CD14-positive monocyte (primary cell): Measurements from ENCODE around the gene TOMM20. TPM values are rescaled to one million over a fixed set of nuclear protein-coding genes. Genes with fewer than 3 reads are reported as not detected.

Experiments used
- DNase-seq, 3 donors: peaks; one replicate each; pipeline ENCODE4 v3.0.0-alpha.2; 2011 to 2022
- H2AFZ ChIP-seq: 2 replicates; pipeline ENCODE4 v1.6.0; 2012; ENCODE audit warnings: mild to moderate bottlenecking, low read depth, low read length, inconsistent platforms; ENCODE audit not compliant: insufficient read depth, poor library complexity, severe bottlenecking
- H3K27ac ChIP-seq, 2 donors: 1 replicate in 1 of 2; 2 replicates in 1 of 2; pipeline ENCODE4 v1.5.1; 2012 to 2013; ENCODE audit warnings: low read length in 2 of 2, control low read depth in 1 of 2, inconsistent platforms in 1 of 2, low read depth in 1 of 2, mild to moderate bottlenecking in 1 of 2
- H3K27me3 ChIP-seq, 2 donors: one replicate each; pipeline versions ENCODE4 v1.6.0 to v1.6.1; 2011 to 2013; ENCODE audit warnings: low read length in 2 of 2; ENCODE audit not compliant: control insufficient read depth in 2 of 2, insufficient read depth in 2 of 2
- H3K36me3 ChIP-seq, 2 donors: replicated peaks in 1 of 2; 1 replicate in 1 of 2; 2 replicates in 1 of 2; pipeline versions ENCODE4 v1.5.1 to v1.6.1; 2012 to 2013; ENCODE audit warnings: low read length in 2 of 2, control low read depth in 1 of 2, inconsistent platforms in 1 of 2, mild to moderate bottlenecking in 1 of 2; ENCODE audit not compliant: insufficient read depth in 2 of 2, control insufficient read depth in 1 of 2
- H3K4me1 ChIP-seq, 2 donors: 1 replicate in 1 of 2; 2 replicates in 1 of 2; pipeline versions ENCODE4 v1.5.1 to v1.6.1; 2012 to 2013; ENCODE audit warnings: low read length in 2 of 2, control low read depth in 1 of 2, inconsistent platforms in 1 of 2, mild to moderate bottlenecking in 1 of 2, moderate library complexity in 1 of 2; ENCODE audit not compliant: insufficient read depth in 2 of 2, control insufficient read depth in 1 of 2
- H3K4me2 ChIP-seq: replicated peaks from 2 replicates; pipeline ENCODE3; 2012; ENCODE audit warnings: low read length, moderate library complexity, mild to moderate bottlenecking; ENCODE audit not compliant: poor library complexity, severe bottlenecking; ENCODE audit errors: extremely low read depth
- H3K4me3 ChIP-seq, 3 experiments: fragments of 200-600 bp in 1 of 3; sonication (generic) in 1 of 3; replicated peaks in 1 of 3; 1 replicate in 2 of 3; 2 replicates in 1 of 3; pipeline ENCODE4 v1.5.1; 2011 to 2013; ENCODE audit warnings: low read length in 3 of 3, mild to moderate bottlenecking in 3 of 3, control low read depth in 2 of 3, low read depth in 2 of 3, inconsistent platforms in 1 of 3, moderate library complexity in 1 of 3
- H3K79me2 ChIP-seq: 2 replicates; pipeline ENCODE4 v1.6.0; 2012; ENCODE audit warnings: mild to moderate bottlenecking, control low read depth, inconsistent platforms, low read length, moderate library complexity; ENCODE audit not compliant: insufficient read depth
- H3K9ac ChIP-seq: 2 replicates; pipeline ENCODE4 v1.6.0; 2017; ENCODE audit warnings: low read length, mild to moderate bottlenecking; ENCODE audit not compliant: insufficient read depth, poor library complexity, severe bottlenecking
- H3K9me3 ChIP-seq, 2 donors: replicated peaks in 1 of 2; 1 replicate in 1 of 2; 2 replicates in 1 of 2; pipeline versions ENCODE4 v1.5.1 to v1.6.1; 2012 to 2013; ENCODE audit warnings: low read length in 2 of 2, control low read depth in 1 of 2; ENCODE audit not compliant: control insufficient read depth in 1 of 2, insufficient read depth in 1 of 2
- H4K20me1 ChIP-seq: 2 replicates; pipeline ENCODE4 v1.6.0; 2012; ENCODE audit warnings: mild to moderate bottlenecking, low read length, control low read depth, moderate library complexity; ENCODE audit not compliant: insufficient read depth
- H3K27ac Mint-ChIP-seq, 7 donors: one replicate each; pipeline ENCODE4 v1.8.0; 2020; ENCODE audit warnings: mild to moderate bottlenecking in 7 of 7, mixed read lengths in 7 of 7, moderate library complexity in 6 of 7, inconsistent platforms in 2 of 7
- H3K27me3 Mint-ChIP-seq, 3 donors: one replicate each; pipeline ENCODE4 v1.8.0; 2021 to 2022; ENCODE audit warnings: low read depth in 3 of 3, mild to moderate bottlenecking in 3 of 3, mixed read lengths in 3 of 3, moderate library complexity in 3 of 3, inconsistent platforms in 1 of 3
- H3K36me3 Mint-ChIP-seq, 2 donors: one replicate each; pipeline ENCODE4 v1.8.0; 2020; ENCODE audit warnings: mixed read lengths in 2 of 2, inconsistent platforms in 1 of 2, mild to moderate bottlenecking in 1 of 2
- H3K4me1 Mint-ChIP-seq: one replicate; pipeline ENCODE4 v1.8.0; 2020; ENCODE audit warnings: mild to moderate bottlenecking, mixed read lengths
- H3K4me3 Mint-ChIP-seq, 2 donors: one replicate each; pipeline ENCODE4 v1.8.0; 2020; ENCODE audit warnings: mild to moderate bottlenecking in 2 of 2, mixed read lengths in 2 of 2, moderate library complexity in 1 of 2
- H3K9me3 Mint-ChIP-seq, 7 donors: one replicate each; pipeline ENCODE4 v1.8.0; 2020 to 2022; ENCODE audit warnings: mixed read lengths in 7 of 7, mild to moderate bottlenecking in 6 of 7, moderate library complexity in 6 of 7, inconsistent platforms in 2 of 7
- WGBS: methylation state at CpG from one replicate; pipeline ENCODE4 v1.1.5; 2013; ENCODE audit warnings: missing lambda C conversion rate; ENCODE audit not compliant: insufficient coverage; 5-methylcytosine and 5-hydroxymethylcytosine counted together
- intact Hi-C, 2 donors: fragments of 100-400 bp; cut with micrococcal nuclease; formaldehyde crosslinking; loops; one replicate each; pipeline versions ENCODE4 v1.15.0 to v1.15.1; 2023
- polyA plus RNA-seq, 3 donors: library from polyadenylated mRNA; depleted of rRNA in 1 of 3; unstranded in 2 of 3; stranded (reverse) in 1 of 3; fragments of 300-500 nt in 2 of 3; fragments of >200 nt in 1 of 3; fragmentation: Illumina TruSeq in 2 of 3; gene quantifications; 1 replicate in 2 of 3; 2 replicates in 1 of 3; pipeline ENCODE4 v1.2.3, GENCODE V29; 2012 to 2021
- TF ChIP-seq, protein P1 (sequence below): fragments of 200-600 bp; IDR thresholded peaks from one replicate; pipeline ENCODE4 v1.8.0; 2022; ENCODE audit warnings: antibody characterized with exemption, mild to moderate bottlenecking

TOMM20 gene
- polyA plus RNA-seq, 3 donors = 26.5 to 34.8 (median 31.5) TPM

DNA sequence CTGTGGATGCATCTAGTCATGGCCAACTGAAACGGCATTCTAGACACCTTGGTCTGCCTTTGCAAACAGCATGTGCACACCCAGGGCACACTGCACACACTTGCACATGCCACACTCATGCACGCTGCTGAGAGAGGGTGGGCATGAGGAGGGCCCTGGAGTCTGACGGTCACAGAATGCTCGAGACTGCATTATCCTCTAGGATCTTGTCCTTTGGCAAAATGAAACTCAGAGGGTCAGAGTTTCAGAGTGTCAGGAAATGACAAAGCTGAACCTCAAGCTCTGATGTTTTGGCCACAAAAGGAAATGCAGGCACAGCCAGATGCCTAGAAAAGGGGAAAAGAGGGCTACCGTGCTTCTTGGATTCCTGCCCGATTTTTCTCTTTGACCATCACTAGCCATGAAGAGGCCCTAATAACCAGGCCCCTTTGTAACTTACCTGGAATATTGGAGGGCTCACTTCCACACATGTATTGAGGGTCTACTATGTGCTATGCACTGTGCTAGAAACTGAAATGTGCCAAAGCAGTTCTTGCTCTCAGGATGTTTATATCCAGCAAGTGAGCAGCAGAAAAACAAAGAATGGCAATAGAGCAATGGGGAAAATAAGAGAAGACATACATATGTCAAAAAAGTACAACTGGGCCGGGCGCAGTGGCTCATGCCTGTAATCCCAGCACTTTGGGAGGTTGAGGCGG lies 65.4 kb downstream of the TOMM20 start:
- H3K9me3 Mint-ChIP-seq = peaks cover 0 to 1% (median 0%) of the 10 kb centered on the region in 7 donors
- Histone ChIP-seq H3K79me2 (no peaks in the 10 kb centered on the region), H3K9me3 (no peaks in the 10 kb centered on the region), H2AFZ (peak overlapping the region; percentile 24), H3K27me3 (no peaks in the 10 kb centered on the region), H3K9ac (peak overlapping the region; percentile 19), H3K4me2 (peak overlapping the region; percentile 78), H3K27ac (peak overlapping the region; percentile 43 to 86), H3K4me1 (peaks cover 50 to 60% of the 10 kb centered on the region in 2 donors), H3K4me3 (peak overlapping the region in 2 of 3 experiments; percentile 16 to 68), H3K36me3 (no peaks in the 10 kb centered on the region), H4K20me1 (no peaks in the 10 kb centered on the region)
- intact Hi-C loops = no loop called here
- 22% methylated on average over 5 of the region's 9 CpGs for WGBS
- peak overlapping the region; percentile 81 to 95 (median 91) for H3K27ac Mint-ChIP-seq
- peaks cover 0 to 3% of the 10 kb centered on the region in 2 donors for H3K36me3 Mint-ChIP-seq
- H3K4me1 Mint-ChIP-seq = peaks cover 65% of the 10 kb centered on the region
- H3K4me3 Mint-ChIP-seq = peak overlapping the region; percentile 59 to 86
- DNase-seq = peak in 2 of 3 donors; percentile 70 to 72
- peaks cover 0 to 5% (median 2%) of the 10 kb centered on the region in 3 donors for H3K27me3 Mint-ChIP-seq
- TF ChIP-seq, protein P1, sequence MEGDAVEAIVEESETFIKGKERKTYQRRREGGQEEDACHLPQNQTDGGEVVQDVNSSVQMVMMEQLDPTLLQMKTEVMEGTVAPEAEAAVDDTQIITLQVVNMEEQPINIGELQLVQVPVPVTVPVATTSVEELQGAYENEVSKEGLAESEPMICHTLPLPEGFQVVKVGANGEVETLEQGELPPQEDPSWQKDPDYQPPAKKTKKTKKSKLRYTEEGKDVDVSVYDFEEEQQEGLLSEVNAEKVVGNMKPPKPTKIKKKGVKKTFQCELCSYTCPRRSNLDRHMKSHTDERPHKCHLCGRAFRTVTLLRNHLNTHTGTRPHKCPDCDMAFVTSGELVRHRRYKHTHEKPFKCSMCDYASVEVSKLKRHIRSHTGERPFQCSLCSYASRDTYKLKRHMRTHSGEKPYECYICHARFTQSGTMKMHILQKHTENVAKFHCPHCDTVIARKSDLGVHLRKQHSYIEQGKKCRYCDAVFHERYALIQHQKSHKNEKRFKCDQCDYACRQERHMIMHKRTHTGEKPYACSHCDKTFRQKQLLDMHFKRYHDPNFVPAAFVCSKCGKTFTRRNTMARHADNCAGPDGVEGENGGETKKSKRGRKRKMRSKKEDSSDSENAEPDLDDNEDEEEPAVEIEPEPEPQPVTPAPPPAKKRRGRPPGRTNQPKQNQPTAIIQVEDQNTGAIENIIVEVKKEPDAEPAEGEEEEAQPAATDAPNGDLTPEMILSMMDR = no peak

DNA sequence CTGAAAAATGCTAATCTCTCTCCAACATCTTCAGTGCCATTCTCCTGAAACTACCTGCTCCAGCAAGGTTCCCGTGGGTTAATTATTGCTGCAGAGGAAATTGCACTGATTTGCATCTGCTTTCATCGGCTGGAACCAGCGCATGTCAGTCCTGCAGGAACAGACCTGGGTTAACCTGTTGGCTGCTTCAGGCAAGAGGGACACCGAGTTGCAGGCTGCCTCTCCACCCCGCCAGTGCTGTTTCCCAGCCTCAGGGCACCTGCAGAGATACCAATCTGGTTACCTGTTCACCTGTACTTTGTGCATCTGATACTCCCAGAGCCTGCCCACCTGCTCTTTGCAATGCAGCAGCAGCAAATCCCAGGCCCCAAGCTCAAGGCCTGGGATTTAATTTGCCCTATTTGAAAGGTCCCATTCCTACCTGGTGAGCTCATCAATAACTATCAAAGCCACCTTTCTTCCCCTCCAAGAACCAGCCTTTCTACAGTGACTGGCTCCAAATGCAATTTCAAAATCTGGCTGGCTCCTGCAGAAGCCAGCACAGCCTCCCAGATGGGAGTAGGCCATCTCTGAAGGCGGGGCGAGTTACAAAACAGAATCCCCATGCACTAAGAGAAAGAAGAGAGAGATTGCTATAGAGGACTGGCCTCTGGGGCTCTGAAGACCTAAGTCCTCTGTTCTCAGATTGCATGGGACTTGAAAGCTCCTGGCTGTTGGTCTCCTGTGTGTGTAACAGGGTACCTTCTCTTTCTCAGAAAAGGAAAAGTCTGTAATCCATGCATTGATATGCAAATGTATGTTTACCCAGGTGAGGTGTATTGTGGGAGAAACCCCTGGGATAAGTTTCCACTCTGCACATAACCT lies 67.8 kb downstream of the TOMM20 start:
- Histone ChIP-seq H3K79me2 (no peaks in the 10 kb centered on the region), H2AFZ (no peak overlapping the region), H3K27ac (no peak overlapping the region), H3K27me3 (no peaks in the 10 kb centered on the region), H3K4me1 (peaks cover 40 to 47% of the 10 kb centered on the region in 2 donors), H3K4me2 (no peak overlapping the region), H3K9me3 (no peaks in the 10 kb centered on the region), H3K36me3 (no peaks in the 10 kb centered on the region), H3K9ac (no peak overlapping the region), H3K4me3 (no peak overlapping the region), H4K20me1 (no peaks in the 10 kb centered on the region)
- Mint-ChIP-seq H3K36me3 (peaks cover 0 to 3% of the 10 kb centered on the region in 2 donors), H3K27ac (peak overlapping the region in 3 of 7 donors; percentile 18 to 41 (median 38)), H3K4me1 (peaks cover 50% of the 10 kb centered on the region), H3K9me3 (peaks cover 0 to 5% (median 0%) of the 10 kb centered on the region in 7 donors), H3K4me3 (no peak overlapping the region), H3K27me3 (peaks cover 1 to 5% (median 4%) of the 10 kb centered on the region in 3 donors)
- DNase-seq = no peak
- intact Hi-C loops = no loop called here
- TF ChIP-seq, protein P1 = no peak
- 38% methylated on average over 7 of the region's 7 CpGs for WGBS
